GM19043 (cell line): ENCODE results near the gene ZNF8.
"Not testable (repeated sequence)": the region's sequence is repeated elsewhere in the genome, so short reads cannot be mapped to it uniquely, and the experiment has no call there.

Experiments
- ATAC-seq: cut with Tn5 transposase; IDR thresholded peaks from one replicate; pipeline ENCODE4 v1.9.1; 2021; ENCODE audit warnings: low read depth; ENCODE audit not compliant: unreplicated experiment

ZNF8 gene

DNA sequence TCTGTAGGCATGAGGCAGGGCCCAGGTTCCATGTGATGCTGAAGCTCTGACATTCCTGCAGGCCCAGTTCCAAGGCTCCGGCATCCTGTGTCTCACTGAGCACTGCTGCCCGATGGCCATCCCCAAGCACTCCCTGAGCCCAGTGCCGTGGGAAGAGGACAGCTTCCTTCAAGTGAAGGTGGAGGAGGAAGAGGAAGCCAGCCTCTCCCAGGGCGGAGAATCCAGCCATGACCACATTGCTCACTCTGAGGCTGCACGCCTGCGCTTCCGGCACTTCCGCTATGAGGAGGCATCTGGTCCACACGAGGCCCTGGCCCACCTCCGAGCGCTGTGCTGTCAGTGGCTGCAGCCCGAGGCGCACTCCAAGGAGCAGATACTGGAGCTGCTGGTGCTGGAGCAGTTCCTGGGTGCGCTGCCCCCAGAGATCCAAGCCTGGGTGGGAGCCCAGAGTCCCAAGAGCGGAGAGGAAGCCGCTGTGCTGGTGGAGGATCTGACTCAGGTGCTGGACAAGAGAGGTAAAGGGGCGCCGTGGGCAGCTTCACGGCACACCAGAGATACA is 56.0 kb downstream of the ZNF8 start:
- ATAC-seq = no peak

- ATAC-seq = no peak
These were observed 56.9 kb downstream of the ZNF8 start for GRCh38 chr19:58335630-58336029.

- ATAC-seq = no peak
These were observed 57.5 kb downstream of the ZNF8 start for GRCh38 chr19:58336216-58336615.

- no peak for ATAC-seq
These were observed 58.1 kb downstream of the ZNF8 start for GRCh38 chr19:58336820-58337219.

DNA sequence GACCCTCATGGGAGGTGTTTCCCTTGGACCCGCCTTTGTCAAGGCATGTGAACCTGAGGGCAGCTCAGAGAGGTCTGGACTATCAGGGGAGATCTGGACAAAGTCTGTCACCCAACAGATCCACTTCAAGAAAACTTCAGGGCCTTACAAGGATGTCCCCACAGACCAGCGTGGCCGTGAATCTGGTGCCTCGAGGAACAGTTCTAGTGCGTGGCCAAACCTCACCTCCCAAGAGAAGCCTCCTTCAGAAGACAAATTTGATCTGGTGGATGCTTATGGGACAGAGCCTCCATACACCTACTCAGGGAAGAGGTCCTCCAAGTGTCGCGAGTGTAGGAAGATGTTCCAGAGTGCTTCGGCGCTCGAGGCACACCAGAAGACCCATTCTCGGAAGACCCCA is 59.6 kb downstream of the ZNF8 start:
- no peak for ATAC-seq

GRCh38 chr19:58338825-58339558 is 60.2 kb downstream of the ZNF8 start:
- no peak for ATAC-seq

DNA sequence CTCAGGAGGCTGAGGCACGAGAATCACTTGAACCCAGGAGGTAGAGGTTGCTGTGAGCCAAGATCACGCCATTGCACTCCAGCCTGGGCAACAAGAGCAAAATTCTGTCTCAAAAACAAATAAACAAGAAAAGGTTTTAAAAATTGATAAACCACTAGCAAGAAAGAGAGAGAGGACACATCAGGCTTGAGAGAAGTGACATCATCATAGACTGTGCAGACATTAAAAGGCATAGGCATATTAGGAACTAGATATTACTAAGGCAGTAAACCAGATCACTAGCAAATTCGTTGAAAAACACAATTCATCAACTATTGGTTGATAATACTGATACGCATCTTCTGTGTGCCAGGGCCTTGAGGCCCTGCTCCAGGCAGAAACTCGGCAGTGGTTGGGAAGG is 66.8 kb downstream of the ZNF8 start:
- no peak for ATAC-seq

- peak; percentile 90 for ATAC-seq
These were observed 68.5 kb downstream of the ZNF8 start for GRCh38 chr19:58346961-58347929.

- not testable (repeated sequence) for ATAC-seq
These were observed 69.3 kb downstream of the ZNF8 start for GRCh38 chr19:58348080-58348479.

DNA sequence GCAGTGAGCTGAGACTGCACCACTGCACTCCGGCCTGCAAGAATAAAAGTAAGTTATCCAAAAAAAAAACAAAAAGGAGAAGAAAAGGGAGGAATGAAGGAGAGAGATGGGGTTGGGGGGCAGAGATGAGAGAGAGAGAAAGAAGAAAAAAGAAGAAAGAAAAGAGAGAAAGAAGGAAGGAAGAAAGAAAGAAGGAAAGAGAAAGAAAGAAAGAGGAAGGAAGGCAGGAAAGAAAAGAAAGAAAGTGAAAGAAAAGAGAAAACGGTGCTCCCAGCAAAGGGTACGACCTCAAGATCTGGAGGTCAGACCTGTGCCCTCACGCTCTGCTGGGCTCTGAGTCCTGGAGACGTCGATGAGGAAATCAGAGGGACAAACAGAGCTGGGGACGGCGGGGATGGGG is 70.8 kb downstream of the ZNF8 start:
- no peak for ATAC-seq

DNA sequence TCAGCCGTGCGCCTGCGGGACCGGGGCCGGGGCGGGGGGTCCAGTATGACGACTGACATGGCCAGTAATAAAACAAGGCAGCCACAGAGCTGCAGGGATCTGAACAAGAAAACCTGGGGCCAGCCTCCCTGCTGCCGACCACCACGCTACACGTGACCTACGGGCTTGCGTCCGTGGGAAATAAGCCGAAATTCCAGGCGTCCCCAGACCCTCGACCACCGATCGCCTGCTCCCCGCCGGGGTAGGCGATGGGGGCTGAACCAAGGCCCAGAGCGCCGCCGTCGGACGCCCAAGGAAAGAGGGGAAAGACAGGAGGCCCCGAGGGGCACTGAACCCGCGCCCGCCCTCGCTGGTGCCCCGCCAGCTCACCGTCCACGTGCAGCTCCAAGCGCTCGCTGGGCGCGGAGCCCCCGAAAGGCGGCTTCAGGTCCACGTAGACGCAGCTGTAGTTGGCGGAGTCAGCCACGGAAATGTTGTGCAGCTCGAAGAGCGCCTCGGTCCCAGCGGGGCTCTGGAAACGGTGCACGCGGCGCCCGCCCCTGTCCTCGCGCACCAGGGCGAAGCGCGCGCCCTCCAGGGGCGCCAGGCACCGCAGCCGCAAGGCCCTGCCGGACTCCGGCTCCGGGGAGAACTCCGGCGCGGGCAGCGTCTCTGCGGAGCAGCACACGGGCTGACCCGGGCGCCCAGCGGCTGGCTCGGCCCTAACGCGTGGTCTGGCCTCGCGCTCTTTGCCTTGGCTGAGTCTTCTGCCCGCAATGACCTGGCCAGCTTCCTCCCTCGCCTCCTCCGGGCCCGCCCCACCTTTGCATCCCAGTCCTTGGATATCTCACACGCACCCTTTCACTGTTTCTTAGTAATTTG is 71.5 kb downstream of the ZNF8 start:
- no peak for ATAC-seq

GRCh38 chr19:58350871-58351557 is 72.3 kb downstream of the ZNF8 start:
- ATAC-seq = no peak

DNA sequence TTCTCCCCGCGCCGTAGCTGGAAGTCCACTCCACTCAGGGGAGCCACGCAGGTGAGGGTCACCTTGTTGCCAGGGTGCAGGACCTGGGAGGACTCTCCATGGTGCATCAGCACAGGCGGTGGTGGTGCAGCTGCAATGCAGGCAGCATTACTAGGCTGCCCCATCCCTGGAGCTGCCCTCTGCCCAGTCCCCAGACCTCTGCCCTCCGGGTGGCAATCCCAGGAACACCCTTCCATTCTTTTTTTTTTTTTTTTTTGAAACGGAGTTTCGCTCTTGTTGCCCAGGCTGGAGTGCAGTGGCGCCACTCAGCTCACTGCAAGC is 72.8 kb downstream of the ZNF8 start:
- no peak for ATAC-seq

GRCh38 chr19:58351990-58352755 is 73.4 kb downstream of the ZNF8 start:
- ATAC-seq = no peak
